ENCODE results near the gene MTA3.

GRCh38 chr2:42801381-42801780 lies 232.9 kb downstream of the MTA3 start:
- TF ChIP-seq EZH2 (IDR thresholded peaks at IDR 0.05; ENCODE audit: low read length, missing control alignments) (no peak), CTCF (conservative IDR thresholded peaks at IDR 0.05 in 1 of 2, IDR thresholded peaks at IDR 0.05 in 1 of 2; ENCODE audit: low read depth in 1 of 2, low read length in 2 of 2) (no peak)

All from fibroblast of lung (primary cell).